ENCODE data around the gene FITM1. TPM values are rescaled to one million over a fixed set of nuclear protein-coding genes. Genes with fewer than 3 reads are reported as not detected.

Gene FITM1
- total RNA-seq, 1 donor from 2014 or later: not detected

DNA sequence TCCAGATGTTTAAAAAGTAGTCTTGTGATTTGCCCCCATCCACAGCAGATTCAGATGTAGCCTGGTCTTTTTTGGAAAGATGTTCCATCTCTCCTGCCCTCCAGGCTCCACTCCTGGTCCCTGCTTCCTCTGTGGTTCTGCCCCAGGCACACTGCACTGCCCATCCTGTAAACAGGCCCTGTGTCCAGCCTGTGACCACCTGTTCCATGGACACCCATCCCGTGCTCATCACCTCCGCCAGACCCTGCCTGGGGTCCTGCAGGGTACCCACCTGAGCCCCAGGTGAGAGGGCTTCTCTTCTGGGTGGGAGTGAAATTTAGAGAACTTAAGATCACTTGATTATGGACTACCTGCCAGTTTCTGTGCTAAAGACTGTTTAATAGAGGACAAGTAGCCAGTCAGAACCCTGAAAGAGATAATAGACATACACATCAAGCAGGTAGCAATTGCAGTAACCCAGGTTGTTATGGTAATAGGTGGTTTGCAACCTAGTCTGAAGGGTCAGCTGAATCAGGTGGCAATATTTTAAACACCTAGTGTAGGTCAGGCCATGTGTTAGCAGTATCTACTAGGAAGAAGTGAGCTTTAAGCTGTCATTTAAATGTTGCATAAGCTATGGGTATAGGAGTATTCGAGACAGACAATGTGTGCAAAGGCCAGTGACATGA is 19.0 kb downstream of the FITM1 start:
- no peaks in the 10 kb centered on the region for H3K27me3 ChIP-seq (ENCODE audit: control insufficient read depth, insufficient read depth, low read length)
- peaks cover 8% of the 10 kb centered on the region for H3K36me3 ChIP-seq (ENCODE audit: control insufficient read depth, insufficient read depth, low read length)
- DNase-seq (ENCODE audit: low read depth): no peak
- no peak overlapping the region for H3K4me3 ChIP-seq (ENCODE audit: low read depth, low read length)
- TF ChIP-seq, protein P1, sequence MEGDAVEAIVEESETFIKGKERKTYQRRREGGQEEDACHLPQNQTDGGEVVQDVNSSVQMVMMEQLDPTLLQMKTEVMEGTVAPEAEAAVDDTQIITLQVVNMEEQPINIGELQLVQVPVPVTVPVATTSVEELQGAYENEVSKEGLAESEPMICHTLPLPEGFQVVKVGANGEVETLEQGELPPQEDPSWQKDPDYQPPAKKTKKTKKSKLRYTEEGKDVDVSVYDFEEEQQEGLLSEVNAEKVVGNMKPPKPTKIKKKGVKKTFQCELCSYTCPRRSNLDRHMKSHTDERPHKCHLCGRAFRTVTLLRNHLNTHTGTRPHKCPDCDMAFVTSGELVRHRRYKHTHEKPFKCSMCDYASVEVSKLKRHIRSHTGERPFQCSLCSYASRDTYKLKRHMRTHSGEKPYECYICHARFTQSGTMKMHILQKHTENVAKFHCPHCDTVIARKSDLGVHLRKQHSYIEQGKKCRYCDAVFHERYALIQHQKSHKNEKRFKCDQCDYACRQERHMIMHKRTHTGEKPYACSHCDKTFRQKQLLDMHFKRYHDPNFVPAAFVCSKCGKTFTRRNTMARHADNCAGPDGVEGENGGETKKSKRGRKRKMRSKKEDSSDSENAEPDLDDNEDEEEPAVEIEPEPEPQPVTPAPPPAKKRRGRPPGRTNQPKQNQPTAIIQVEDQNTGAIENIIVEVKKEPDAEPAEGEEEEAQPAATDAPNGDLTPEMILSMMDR (IDR thresholded peaks at IDR 0.05; ENCODE audit: insufficient read depth, low read length, poor library complexity, severe bottlenecking): no peak

DNA sequence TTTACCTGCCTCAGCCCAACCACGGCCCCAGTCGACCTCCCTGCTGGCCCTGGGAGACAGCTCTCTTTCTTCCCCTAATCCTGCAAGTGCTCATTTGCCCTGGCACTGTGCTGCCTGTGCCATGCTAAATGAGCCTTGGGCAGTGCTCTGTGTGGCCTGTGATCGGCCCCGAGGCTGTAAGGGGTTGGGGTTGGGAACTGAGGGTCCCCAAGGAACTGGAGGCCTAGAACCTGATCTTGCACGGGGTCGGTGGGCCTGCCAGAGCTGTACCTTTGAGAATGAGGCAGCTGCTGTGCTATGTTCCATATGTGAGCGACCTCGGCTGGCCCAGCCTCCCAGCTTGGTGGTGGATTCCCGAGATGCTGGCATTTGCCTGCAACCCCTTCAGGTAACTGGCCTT is 19.6 kb downstream of the FITM1 start:
- no peaks in the 10 kb centered on the region for H3K27me3 ChIP-seq (ENCODE audit: control insufficient read depth, insufficient read depth, low read length)
- TF ChIP-seq, protein P1 (IDR thresholded peaks at IDR 0.05; ENCODE audit: insufficient read depth, low read length, poor library complexity, severe bottlenecking): no peak
- DNase-seq (ENCODE audit: low read depth): no peak
- H3K4me3 ChIP-seq (ENCODE audit: low read depth, low read length): no peak overlapping the region
- H3K36me3 ChIP-seq (ENCODE audit: control insufficient read depth, insufficient read depth, low read length): peaks cover 8% of the 10 kb centered on the region

DNA sequence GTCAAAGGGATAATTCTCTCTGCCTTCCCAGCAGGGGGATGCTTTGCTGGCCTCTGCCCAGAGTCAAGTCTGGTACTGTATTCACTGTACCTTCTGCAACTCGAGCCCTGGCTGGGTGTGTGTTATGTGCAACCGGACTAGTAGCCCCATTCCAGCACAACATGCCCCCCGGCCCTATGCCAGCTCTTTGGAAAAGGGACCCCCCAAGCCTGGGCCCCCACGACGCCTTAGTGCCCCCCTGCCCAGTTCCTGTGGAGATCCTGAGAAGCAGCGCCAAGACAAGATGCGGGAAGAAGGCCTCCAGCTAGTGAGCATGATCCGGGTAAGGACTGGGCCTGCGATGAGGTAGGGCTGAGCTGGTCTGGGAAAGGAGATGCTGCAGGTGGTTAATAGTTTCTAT is 20.1 kb downstream of the FITM1 start:
- no peak overlapping the region for H3K4me3 ChIP-seq (ENCODE audit: low read depth, low read length)
- DNase-seq (ENCODE audit: low read depth): no peak
- no peaks in the 10 kb centered on the region for H3K27me3 ChIP-seq (ENCODE audit: control insufficient read depth, insufficient read depth, low read length)
- TF ChIP-seq, protein P1 (IDR thresholded peaks at IDR 0.05; ENCODE audit: insufficient read depth, low read length, poor library complexity, severe bottlenecking): no peak
- H3K36me3 ChIP-seq (ENCODE audit: control insufficient read depth, insufficient read depth, low read length): peaks cover 9% of the 10 kb centered on the region

DNA sequence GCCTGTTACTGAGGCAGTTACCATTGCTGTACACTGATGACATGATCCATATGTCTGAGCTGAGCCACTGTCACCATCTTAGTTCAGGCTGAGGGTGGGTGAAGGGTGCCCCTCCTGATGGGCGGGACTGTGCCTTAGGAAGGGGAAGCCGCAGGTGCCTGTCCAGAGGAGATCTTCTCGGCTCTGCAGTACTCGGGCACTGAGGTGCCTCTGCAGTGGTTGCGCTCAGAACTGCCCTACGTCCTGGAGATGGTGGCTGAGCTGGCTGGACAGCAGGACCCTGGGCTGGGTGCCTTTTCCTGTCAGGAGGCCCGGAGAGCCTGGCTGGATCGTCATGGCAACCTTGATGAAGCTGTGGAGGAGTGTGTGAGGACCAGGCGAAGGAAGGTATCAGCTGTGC is 20.5 kb downstream of the FITM1 start:
- no peak for DNase-seq (ENCODE audit: low read depth)
- Histone ChIP-seq H3K4me3 (ENCODE audit: low read depth, low read length) (no peak overlapping the region), H3K27me3 (ENCODE audit: control insufficient read depth, insufficient read depth, low read length) (no peaks in the 10 kb centered on the region), H3K36me3 (ENCODE audit: control insufficient read depth, insufficient read depth, low read length) (peaks cover 10% of the 10 kb centered on the region)
- TF ChIP-seq, protein P1 (IDR thresholded peaks at IDR 0.05; ENCODE audit: insufficient read depth, low read length, poor library complexity, severe bottlenecking): no peak

DNA sequence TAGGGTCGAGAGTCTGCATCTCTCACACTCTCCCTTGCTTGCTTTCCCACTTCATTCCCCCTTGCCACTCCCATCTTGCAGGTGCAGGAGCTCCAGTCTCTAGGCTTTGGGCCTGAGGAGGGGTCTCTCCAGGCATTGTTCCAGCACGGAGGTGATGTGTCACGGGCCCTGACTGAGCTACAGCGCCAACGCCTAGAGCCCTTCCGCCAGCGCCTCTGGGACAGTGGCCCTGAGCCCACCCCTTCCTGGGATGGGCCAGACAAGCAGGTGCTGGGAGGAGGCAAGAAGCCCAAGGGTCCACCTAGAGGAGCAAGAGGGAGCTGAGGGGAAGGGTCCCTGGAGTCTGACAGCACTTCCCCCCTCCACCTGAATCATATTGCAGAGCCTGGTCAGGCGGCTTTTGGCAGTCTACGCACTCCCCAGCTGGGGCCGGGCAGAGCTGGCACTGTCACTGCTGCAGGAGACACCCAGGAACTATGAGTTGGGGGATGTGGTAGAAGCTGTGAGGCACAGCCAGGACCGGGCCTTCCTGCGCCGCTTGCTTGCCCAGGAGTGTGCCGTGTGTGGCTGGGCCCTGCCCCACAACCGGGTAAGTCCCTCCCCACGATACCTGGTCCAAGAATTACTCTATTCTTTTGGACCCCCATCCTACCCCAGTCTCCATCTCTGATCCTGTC is 21.1 kb downstream of the FITM1 start:
- Histone ChIP-seq H3K27me3 (ENCODE audit: control insufficient read depth, insufficient read depth, low read length) (no peaks in the 10 kb centered on the region), H3K4me3 (ENCODE audit: low read depth, low read length) (no peak overlapping the region), H3K36me3 (ENCODE audit: control insufficient read depth, insufficient read depth, low read length) (peaks cover 11% of the 10 kb centered on the region)
- TF ChIP-seq, protein P1 (IDR thresholded peaks at IDR 0.05; ENCODE audit: insufficient read depth, low read length, poor library complexity, severe bottlenecking): no peak
- no peak for DNase-seq (ENCODE audit: low read depth)

All from kidney epithelial cell (primary cell).